HG02852 (cell line): Measurements from ENCODE around the gene DRAM1.
"Not testable (repeated sequence)": the region's sequence is repeated elsewhere in the genome, so short reads cannot be mapped to it uniquely, and the experiment has no call there.

Experiments used
- ATAC-seq: cut with Tn5 transposase; IDR thresholded peaks from one replicate; pipeline ENCODE4 v1.9.1; 2021; ENCODE audit warnings: mild to moderate bottlenecking, moderate library complexity; ENCODE audit not compliant: unreplicated experiment

DRAM1 gene

DNA sequence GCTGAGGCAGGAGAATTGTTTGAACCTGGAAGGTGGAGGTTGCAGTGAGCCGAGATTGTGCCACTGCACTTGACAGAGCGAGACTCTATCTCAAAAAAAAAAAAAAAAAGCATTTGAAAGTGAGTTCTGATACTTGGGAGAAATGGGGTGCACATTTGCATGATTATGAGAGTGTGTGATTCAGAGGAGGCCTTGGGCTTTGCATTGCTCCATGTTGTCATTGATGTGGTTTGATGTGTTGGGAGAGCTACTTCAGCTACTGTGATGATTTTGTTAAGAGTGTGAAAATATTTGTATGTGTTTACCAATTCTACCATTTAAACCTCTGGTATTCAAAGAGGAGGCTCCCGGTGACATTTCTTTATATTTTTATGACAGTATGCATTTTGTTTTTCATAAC lies 24.4 kb downstream of the DRAM1 start:
- ATAC-seq, result no peak

DNA sequence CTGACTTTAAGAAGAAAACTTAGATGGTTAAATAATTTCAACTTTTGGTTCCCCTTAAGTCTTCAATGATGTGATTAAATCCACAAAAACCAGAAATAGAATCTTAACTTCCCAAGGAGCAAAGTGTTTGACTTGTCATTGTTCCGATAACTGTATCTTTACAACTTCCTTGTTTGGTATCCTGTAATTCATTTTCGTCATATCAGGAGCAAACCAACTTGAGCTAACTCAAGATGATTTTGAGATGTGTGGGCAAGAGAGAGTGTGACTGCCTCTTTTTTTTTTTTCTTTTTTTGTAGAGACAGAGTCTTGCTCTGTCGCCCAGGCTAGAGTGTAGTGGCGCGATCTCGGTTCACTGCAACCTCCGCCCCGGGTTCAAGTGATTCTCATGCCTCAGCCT lies 25.3 kb downstream of the DRAM1 start:
- no peak for ATAC-seq

DNA sequence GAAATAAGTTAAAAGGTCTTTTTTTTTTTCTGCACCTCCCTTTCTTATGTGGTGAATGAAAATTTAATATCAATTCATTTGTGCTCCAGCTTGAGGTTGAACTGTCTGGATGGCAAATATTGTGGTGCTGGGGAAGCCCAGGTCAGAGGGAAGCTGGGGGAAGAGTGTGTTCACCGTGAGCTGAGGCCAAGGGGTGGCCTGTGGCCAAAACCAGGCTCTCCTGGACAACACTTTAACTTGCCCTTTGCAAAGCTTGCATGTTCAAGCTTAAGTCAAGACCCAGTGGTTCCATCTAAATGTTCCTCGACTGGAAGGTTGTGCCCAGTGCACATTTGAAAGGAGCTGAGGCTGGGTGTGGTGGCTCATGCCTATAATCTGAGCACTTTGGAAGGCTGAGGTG lies 28.8 kb downstream of the DRAM1 start:
- ATAC-seq, result no peak

DNA sequence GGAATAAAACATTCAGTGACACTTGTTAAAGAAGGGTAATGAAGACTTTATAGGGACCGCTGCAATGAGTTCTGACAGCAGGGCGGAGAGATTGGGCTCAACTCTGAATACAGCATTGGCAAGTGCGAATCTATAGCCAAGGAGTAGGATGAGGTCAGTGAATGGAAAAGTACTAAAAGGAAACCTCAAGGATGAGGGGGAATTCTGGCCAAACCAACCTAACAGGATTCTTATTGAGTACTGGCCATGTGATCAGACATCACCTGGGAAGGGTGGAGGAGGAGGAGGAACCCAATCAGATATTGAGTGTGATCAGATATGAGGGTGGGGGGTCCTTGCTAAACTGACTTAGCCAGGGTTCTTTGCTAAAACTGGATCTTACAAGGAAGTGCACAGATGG lies 31.0 kb downstream of the DRAM1 start:
- ATAC-seq, result no peak

DNA sequence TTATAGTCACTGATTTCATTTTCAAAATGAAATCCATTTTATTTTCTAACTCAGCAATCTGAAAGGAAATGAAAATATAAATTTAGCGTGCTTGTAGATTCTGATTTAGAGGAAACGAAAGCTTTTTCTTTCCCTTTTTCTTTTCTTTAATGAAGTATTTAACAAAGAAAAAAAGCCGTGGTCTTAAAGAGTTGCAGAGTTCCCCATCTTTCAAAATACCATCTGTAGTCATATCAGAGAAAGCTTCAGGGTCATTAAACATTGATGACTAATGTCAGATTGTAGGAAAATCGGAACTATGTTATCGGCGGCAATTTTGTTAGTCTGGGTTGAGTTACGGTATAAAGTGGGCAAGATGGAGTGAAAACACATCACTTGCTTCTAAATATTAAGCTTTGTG lies 32.3 kb downstream of the DRAM1 start:
- ATAC-seq, result peak; percentile 46

DNA sequence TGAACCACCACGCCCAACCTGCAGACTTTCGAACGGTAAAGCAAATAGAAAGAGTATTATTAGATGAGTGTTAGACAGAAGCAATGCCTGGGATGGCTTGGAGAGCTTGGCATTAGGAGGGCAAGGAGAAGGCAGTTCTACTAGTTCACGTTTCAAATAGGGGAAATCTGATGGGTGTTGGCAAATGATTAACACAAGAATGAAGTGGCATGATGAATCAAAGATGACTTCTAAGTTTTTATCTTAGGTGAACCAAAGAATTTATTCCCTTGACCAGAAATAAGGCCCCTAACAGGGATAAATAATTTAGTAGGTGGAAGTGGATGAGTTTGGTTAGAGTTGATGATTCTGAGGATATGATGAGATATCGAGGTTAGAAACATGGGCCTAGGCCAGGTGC lies 38.5 kb downstream of the DRAM1 start:
- ATAC-seq, result no peak

DNA sequence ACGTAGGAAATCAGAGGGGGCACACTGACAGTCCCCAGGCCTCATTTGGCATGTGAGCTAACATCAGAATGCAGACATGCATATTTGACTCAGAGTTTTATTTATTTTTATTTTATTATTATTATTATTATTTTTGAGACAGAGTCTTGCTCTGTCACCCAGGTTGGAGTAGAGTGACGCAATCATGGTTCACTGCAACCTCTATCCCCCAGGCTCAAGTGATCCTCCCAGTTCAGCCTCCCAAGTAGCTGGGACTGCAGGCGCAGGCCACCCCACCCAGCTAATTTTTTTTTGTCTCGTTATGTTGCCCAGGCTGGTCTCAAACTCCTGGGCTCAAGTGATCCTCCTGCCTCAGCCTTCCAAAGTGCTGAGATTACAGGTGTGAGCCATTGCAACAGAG lies 41.4 kb downstream of the DRAM1 start:
- ATAC-seq, result not testable (repeated sequence)

DNA sequence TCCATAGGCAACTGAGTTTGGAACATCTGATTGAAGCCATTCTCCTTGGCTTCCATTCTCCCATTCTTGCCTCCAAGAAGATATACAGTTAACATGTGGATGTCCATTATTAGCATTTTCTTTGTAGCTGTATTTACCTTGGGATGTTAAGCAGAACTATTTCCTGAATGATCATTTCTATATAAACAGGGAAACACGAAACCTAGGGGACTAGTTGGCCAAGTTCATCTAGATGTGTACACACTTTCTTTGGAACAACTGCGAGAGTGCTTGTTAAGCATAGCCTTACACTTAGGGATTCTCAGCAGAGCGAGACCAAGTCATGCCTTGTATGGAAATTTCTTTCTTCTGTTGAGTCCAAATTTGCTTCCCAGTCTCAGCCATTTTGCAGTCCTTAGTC lies 42.1 kb downstream of the DRAM1 start:
- no peak for ATAC-seq

DNA sequence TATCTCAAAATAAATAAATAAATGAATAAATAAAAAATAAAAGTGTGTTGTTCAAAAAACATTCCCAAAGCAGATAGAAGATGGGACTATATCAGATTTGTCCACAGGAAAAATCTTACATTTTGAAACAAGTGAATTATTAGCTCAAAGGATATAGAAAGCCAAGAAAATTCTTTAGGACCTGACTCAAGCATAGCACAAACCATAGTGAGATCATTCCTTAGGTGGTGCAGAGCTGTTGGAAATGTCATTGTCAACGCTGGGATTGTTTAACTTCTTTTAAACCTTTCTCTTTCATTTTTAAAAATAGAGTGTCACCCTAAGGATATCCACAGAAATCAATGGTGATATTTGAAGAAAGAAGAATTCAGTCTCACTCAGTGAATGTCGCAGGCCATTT lies 43.5 kb downstream of the DRAM1 start:
- no peak for ATAC-seq

DNA sequence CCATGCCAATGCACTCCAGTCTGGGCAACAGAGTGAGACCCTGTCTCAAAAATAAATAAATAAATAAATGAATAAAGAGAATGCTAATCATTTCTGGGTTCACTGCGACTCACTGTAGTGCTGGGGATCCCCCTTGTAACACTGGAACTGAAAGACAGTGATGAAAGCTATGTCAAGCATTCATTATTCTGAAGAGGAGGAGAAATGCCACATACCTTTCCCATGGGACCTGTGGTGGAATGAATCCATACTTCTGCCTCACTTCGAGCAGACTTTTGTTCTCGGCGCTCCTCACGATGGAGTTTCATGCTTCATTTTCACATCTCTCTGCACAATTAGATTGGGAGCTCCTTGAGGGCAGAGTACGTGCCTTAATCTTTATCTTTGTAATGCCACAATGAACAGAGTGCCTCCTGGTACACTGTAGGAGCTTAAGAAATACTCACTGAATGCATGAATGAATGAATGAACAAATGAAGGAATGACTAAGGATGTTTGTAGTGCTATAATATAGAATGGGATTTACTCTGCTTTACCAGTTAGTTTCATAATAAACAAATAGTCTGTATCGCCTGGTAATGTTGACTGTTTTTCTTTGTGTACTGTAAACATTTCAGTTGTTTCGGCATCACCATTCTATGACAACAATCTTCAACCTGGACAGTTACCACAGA lies 45.8 kb downstream of the DRAM1 start:
- ATAC-seq, result no peak

DNA sequence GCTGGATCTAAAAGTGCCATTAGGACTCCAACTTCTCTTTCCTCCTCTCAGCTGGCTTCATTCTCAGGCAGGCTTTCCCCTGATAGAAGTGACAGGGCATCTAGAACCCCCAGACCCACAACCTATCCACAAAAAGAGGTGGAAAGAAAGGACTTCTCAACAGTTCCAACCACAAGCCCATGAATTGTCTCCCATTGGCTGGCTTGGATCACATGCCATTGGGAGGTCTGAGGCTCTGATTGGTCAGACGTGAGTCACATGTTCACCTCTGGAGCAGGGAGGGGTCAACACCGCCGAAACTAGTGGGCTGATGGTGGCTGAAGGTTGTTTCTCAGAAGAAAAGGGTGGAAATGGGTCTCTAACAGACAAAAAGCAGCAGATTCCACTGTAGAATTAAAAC lies 47.2 kb downstream of the DRAM1 start:
- ATAC-seq, result no peak

DNA sequence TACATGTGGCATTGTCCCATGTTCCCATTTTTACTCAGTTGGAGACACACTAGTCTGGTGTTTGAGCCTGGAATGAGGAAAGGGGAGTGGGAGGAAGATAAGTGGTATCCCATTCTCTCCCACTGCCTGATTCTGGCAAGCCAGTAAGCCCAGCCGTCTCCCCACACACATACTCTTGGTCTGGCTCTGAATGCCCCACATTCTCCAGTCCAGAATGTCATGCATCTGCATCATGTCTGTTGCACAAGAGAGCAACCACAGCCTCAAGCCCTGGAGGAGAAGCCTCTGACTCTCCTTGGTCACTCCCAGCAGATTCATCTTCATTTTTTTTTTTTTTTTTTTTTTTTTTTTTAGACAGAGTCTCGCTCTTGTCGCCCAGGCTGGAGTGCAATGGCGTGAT lies 48.0 kb downstream of the DRAM1 start:
- no peak for ATAC-seq

DNA sequence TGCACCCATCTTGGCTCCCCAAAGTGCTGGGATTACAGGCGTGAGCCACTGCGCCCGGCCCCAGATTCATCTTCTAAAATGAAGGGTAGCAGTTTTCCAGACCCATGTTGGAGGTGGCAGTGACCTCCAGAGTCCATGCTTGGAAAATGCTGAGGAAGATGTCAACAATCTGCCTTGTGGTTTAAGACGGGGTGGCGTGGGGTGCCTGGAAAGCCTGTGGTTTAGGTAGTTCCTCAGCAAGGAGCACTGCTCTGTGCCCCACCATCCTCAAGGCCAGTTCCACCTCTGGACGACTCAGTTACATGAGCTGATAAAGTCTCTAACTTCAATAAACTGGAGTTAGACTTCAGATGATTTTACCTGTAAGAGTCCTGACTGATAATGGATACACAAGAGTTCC lies 48.6 kb downstream of the DRAM1 start:
- ATAC-seq, result no peak

DNA sequence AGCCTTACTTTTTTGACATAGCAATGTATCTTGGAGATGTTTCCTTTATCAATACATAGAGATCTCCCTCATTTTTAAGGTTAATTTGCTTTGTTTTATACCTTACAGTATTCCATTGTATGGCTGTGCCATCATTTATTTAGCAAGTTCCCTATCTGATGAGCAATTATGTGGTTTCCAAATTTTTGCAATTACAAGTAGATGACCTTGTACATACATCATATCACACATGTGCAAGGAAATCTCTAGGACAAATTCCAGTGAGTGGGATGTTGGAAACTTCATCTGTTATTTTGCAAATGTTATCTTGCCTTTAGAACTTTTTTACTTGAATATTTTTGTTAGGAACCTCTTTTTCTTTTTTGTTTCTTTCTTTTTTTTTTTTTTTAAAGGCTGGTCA lies 49.7 kb downstream of the DRAM1 start:
- no peak for ATAC-seq

DNA sequence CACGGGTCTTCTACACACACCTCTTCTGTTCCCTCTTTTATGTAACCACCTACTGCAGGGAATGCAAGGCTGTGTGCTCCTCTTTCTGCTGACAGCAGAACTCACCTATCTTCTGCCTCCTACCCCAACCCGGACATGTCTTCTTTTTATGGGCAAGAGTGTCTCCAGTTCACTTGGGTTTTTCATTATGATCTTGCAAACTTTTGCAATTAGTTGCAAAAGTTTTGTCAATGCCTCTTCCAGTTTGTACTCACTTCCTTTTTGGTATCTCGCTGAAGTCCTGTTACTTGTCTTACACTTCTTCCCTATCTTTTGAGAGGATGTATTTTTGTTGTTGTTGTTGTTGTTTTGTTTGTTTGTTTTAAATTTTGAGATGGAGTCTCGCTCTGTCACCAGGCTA lies 50.6 kb downstream of the DRAM1 start:
- no peak for ATAC-seq

DNA sequence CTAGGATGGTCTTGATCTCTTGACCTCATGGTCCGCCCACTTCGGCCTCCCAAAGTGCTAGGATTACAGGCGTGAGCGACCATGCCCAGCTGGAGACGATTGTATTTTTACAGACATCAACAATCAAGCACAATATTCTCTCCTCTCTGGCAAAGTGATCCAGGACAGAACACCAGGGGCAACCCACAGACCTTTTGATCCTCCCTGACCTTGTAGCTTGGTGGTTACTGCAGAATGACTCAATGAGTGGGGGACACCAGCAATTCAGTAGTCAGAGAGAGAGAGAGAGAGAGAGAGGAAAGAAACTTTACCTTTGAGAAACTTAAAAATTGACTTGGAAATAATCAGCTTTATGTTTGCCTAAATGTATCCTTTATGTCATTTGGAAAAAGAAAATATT lies 51.2 kb downstream of the DRAM1 start:
- ATAC-seq, result no peak

DNA sequence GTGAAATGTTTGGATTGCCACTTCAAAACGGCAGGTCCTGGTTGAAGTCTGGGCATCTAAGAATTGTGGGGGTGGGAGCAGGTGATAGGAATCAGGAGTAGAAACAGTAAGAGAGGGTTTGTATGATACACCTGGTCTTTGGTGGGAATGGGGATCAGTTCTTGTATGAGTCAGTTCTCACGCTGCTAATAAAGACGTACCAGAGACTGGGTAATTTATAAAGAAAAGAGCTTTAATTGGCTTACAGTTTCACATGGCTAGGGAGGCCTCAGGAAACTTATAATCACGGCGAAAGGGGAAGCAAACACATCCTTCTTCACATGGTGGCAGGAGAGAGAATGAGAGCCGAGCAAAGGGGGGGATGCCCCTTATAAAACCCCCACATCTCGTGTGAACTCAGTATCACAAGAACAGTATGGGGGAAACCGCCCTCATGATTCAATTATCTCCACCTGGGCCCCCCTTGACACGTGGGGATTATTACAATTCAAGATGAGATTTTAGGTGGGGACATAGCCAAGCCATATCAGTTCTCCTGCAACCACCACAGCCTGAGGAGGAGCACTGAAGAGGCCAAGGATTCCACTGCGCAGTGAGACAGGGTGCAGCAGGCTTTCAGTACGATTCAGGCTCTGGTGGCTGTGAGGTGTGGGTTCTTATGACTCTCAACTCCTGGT lies 52.1 kb downstream of the DRAM1 start:
- peak; percentile 36 for ATAC-seq

DNA sequence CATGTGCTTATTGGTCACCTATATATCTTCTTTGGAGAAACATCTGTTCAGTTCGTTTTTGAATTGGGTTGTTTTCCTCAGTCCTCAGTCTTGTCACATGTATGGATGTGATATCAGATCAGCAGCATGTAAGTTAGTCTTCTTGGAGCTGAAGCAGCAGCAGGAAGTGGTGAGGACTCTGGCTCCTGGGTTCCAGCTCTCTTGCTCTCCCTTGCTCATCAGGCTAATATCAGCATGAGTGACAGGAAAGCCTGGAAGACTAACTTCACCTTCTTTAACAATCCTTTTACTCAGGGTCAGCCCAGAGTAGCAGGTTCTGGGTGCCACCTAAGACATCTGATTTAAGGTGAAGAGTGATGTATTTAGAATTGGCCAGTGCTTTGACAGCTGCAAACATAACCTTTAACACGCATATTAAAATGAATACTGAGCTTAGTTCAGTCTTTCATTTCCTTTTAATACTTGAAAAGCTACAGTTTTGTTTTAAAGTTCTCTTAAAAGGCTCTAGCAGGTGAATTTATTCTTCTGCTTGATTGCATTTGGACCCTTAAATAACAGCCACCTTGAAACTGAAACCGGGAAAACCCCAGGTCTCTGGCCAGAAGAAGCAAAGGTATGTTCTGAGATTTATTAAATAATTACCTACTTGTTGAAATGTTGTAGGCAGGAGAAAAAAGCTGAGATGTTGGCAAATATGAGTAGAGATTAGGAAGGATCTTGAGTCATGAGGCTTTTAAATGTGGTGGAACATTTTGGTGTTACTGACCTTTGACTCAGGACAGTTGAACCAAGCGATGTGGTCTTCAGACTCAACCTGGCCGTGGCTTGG lies 54.3 kb downstream of the DRAM1 start:
- ATAC-seq, result peak; percentile 38

DNA sequence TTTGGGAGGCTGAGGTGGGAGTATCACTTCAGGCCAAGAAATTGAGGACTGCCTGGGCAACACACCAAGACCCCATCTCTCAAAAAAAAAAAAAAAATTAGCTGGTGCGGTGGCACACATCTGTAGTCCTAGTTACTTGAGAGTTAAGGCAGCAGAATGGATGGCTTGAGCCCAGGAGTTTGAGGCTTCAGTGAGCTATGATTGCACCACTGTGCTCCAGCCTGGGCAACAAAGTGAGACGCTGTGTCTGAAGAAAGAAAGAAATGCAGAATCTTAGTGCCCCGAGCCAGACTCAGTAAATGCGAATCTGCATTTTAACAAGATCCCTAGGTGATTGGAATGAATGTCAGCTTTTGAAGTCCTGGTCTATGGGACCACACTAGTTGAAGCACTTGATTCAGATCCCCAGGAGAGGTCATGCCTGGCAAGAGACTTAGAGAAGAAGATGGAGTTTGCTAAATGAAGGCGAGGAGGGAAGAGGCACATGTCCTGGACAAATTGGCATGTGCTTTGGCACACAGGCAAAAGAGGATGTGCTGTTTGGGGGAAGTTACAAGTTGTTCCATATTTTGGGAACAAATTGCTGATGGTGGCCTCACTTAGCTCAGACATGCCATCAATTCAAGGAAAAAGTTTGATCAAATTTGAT lies 56.6 kb downstream of the DRAM1 start:
- ATAC-seq, result no peak

DNA sequence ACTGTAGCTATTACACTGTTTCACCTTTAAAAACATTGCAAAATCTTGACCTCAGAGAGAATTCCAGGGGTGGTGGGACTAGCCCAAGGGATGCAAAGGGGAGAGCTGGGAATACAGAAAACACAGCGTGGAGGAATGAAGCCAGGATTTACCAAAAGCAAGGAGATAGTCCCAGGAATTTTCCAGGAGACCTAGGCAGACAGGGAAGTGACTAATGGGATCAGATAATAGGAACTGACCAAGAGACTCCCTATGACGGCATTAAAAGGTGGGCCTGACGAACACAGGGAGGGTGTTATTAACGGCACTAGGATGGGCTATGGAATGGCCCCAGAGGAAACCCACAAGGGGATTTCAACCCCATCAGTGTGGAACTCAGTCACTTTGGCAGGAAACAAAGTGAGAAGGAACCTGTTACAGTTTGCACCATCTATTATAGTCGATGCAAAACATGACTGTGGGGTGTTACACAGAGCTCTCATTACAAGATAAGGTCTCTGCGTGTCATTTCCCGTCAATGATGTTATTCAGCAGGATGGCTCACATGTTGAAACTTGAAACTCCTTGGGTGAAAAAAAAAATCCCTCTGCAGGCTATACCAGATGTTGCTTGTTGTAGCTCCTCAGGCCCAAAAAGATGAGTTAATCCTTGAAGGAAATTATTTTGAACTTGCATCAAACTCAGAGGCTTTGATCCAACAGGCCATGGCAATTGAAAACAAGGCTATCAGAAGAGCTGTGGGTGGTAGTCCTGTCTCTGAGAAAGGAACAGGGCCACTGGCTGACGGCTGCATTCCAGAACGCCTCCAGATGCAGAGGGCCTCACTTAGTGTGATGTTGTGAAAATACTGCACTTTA lies 58.7 kb downstream of the DRAM1 start:
- ATAC-seq, result peak; percentile 78

DNA sequence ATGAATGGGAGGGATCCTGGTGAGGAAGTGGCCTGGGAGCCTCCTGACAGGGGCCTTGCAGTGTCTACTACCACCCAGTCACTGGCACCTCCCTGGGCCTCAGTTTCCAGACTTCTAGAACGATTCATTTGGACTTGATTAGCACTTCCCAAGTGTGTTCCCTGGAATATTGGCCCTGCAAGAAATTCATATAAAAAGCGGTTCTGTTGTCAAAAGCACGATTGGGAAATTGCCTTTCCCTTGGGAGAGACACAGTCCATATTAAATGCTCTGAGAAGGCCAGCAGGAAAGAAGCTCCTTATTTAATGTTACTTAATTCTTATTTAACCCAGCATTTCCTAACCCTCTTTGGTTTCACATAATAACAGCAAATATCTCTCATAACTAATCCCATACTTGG lies 61.9 kb downstream of the DRAM1 start:
- no peak for ATAC-seq
